ENCODE results near the gene EID2. TPM values are rescaled to one million over a fixed set of nuclear protein-coding genes. Genes with fewer than 3 reads are reported as not detected.

Gene EID2
- total RNA-seq, 4 donors from 2014 or later = 14.0 to 27.3 (median 23.4) TPM

- H3K4me3 ChIP-seq = peak overlapping the region in 3 of 4 donors; percentile 55 to 83 (median 78)
- H3K27me3 ChIP-seq = peaks cover 0 to 6% of the 10 kb centered on the region in 2 donors
- TF ChIP-seq CTCF (IDR thresholded peaks at IDR 0.05) (peak in 1 of 5 experiments; percentile 13), POLR2A (IDR thresholded peaks at IDR 0.05) (no peak)
- H3K36me3 ChIP-seq = no peaks in the 10 kb centered on the region
- no peak for DNase-seq (ENCODE audit: low spot score in 2 of 2)
- 4% methylated on average over 10 of the region's 10 CpGs for WGBS, 2 donors
- H3K4me1 ChIP-seq = peaks cover 0 to 29% (median 16%) of the 10 kb centered on the region in 4 donors
- H3K27ac ChIP-seq = peak overlapping the region in 3 of 4 donors; percentile 95 to 97 (median 97)
- no peaks in the 10 kb centered on the region for H3K9me3 ChIP-seq
Observed at GRCh38 chr19:39540333-39540673, 342 bp upstream of the EID2 start.

- 3 to 4% methylated on average over 10 of the region's 10 CpGs for WGBS, 2 donors
- Histone ChIP-seq H3K4me1 (peaks cover 0 to 29% (median 16%) of the 10 kb centered on the region in 4 donors), H3K36me3 (no peaks in the 10 kb centered on the region), H3K27me3 (no peaks in the 10 kb centered on the region), H3K27ac (peak overlapping the region; percentile 89 to 97 (median 96)), H3K9me3 (no peaks in the 10 kb centered on the region), H3K4me3 (peak overlapping the region; percentile 49 to 85 (median 80))
- TF ChIP-seq CTCF (IDR thresholded peaks at IDR 0.05) (no peak), POLR2A (IDR thresholded peaks at IDR 0.05) (no peak), EP300 (IDR thresholded peaks at IDR 0.05) (no peak)
- no peak for DNase-seq (ENCODE audit: low spot score in 2 of 2)
Observed at GRCh38 chr19:39539165-39539517, 820 bp downstream of the EID2 start.

GRCh38 chr19:39533791-39534190, 6.2 kb downstream of the EID2 start:
- no peak overlapping the region for H3K27ac ChIP-seq
- 67% methylated on average over 3 of the region's 3 CpGs for WGBS, 2 donors
- peaks cover 0 to 52% (median 22%) of the 10 kb centered on the region in 4 donors for H3K4me1 ChIP-seq
- no peak overlapping the region for H3K4me3 ChIP-seq
- H3K27me3 ChIP-seq = no peaks in the 10 kb centered on the region
- H3K36me3 ChIP-seq = peaks cover 0 to 8% (median 0%) of the 10 kb centered on the region in 3 donors
- no peaks in the 10 kb centered on the region for H3K9me3 ChIP-seq
- no peak for DNase-seq (ENCODE audit: low spot score in 2 of 2)
- TF ChIP-seq EP300 (IDR thresholded peaks at IDR 0.05) (no peak), POLR2A (IDR thresholded peaks at IDR 0.05) (no peak), CTCF (IDR thresholded peaks at IDR 0.05) (no peak)

GRCh38 chr19:39533003-39533512, 6.9 kb downstream of the EID2 start:
- H3K9me3 ChIP-seq = no peaks in the 10 kb centered on the region
- H3K27ac ChIP-seq = peak overlapping the region in 2 of 4 donors; percentile 61 to 88
- 18% methylated on average over 12 of the region's 12 CpGs for WGBS, 2 donors
- no peaks in the 10 kb centered on the region for H3K27me3 ChIP-seq
- H3K4me1 ChIP-seq = peaks cover 0 to 45% (median 15%) of the 10 kb centered on the region in 4 donors
- no peak for DNase-seq (ENCODE audit: low spot score in 2 of 2)
- peak overlapping the region in 3 of 4 donors; percentile 68 to 84 (median 78) for H3K4me3 ChIP-seq
- H3K36me3 ChIP-seq = peaks cover 0 to 8% (median 0%) of the 10 kb centered on the region in 3 donors
- TF ChIP-seq POLR2A (IDR thresholded peaks at IDR 0.05) (no peak), EP300 (IDR thresholded peaks at IDR 0.05) (no peak), CTCF (IDR thresholded peaks at IDR 0.05) (no peak)

GRCh38 chr19:39532233-39533002, 7.5 kb downstream of the EID2 start, which contains the start of gene EID2B:
EID2B (minus strand) TSS chr19:39532852; CDS start chr19:39532802, 50 bp downstream.
- TF ChIP-seq POLR2A (IDR thresholded peaks at IDR 0.05) = peak; percentile 41 to 88
- peak; percentile 93 to 99 (median 98) for TF ChIP-seq CTCF (IDR thresholded peaks at IDR 0.05)
- TF ChIP-seq EP300 (IDR thresholded peaks at IDR 0.05) = peak; percentile 81 to 93
- peak; percentile 89 to 91 for DNase-seq (ENCODE audit: low spot score in 2 of 2)
- H3K4me3 ChIP-seq = peak within 1 kb of the TSS; percentile 68 to 84 (median 74)
- peaks cover 0 to 8% (median 0%) of the 10 kb centered on the region in 3 donors for H3K36me3 ChIP-seq
- peak within 1 kb of the TSS; percentile 61 to 89 (median 84) for H3K27ac ChIP-seq
- H3K4me1 ChIP-seq = peaks cover 0 to 38% (median 11%) of the 10 kb centered on the region in 4 donors
- H3K27me3 ChIP-seq = no peaks in the 10 kb centered on the region
- 0 to 1% methylated on average over 43 to 52 of the region's 65 CpGs for WGBS, 2 donors
- no peaks in the 10 kb centered on the region for H3K9me3 ChIP-seq

All from tibial nerve (tissue), 4 donors.